Esophagus (tissue), 2 donors: ENCODE results near the gene GLCE. TPM values are rescaled to one million over a fixed set of nuclear protein-coding genes. Genes with fewer than 3 reads are reported as not detected.
"Not testable (repeated sequence)": the region's sequence is repeated elsewhere in the genome, so short reads cannot be mapped to it uniquely, and the experiment has no call there.

Experiments
- H3K27ac ChIP-seq, 2 donors: one replicate each; pipeline ENCODE4 v1.5.1; 2013; ENCODE audit warnings: low read depth in 2 of 2, mild to moderate bottlenecking in 2 of 2, inconsistent platforms in 1 of 2, low read length in 1 of 2, moderate library complexity in 1 of 2
- H3K27me3 ChIP-seq, 2 donors: one replicate each; pipeline ENCODE4 v1.6.1; 2013; ENCODE audit warnings: low read length in 2 of 2, control low read depth in 1 of 2, mild to moderate bottlenecking in 1 of 2; ENCODE audit not compliant: insufficient read depth in 2 of 2, control insufficient read depth in 1 of 2
- H3K36me3 ChIP-seq, 2 donors: one replicate each; pipeline ENCODE4 v1.6.1; 2013; ENCODE audit warnings: low read length in 1 of 2; ENCODE audit not compliant: control insufficient read depth in 2 of 2, insufficient read depth in 2 of 2
- H3K4me1 ChIP-seq, 2 donors: one replicate each; pipeline ENCODE4 v1.6.1; 2013; ENCODE audit warnings: low read length in 1 of 2; ENCODE audit not compliant: control insufficient read depth in 2 of 2, insufficient read depth in 2 of 2
- H3K4me3 ChIP-seq, 2 donors: one replicate each; pipeline ENCODE4 v1.5.1; 2013; ENCODE audit warnings: low read length in 2 of 2, mild to moderate bottlenecking in 2 of 2, low read depth in 1 of 2, moderate library complexity in 1 of 2
- H3K9me3 ChIP-seq, 2 donors: one replicate each; pipeline ENCODE4 v1.6.1; 2013; ENCODE audit warnings: mild to moderate bottlenecking in 2 of 2, low read depth in 1 of 2, low read length in 1 of 2, moderate library complexity in 1 of 2; ENCODE audit not compliant: control insufficient read depth in 2 of 2, insufficient read depth in 1 of 2
- WGBS, 2 donors: extraction: QIAGEN DNeasy Blood & Tissue Kit; methylation state at CpG; one replicate each; pipeline ENCODE4 v1.1.7; 2013; 5-methylcytosine and 5-hydroxymethylcytosine counted together
- polyA plus RNA-seq, 2 donors: library from polyadenylated mRNA; stranded (reverse); fragments of 200-250 nt; gene quantifications; one replicate each; pipeline ENCODE4 v1.2.3, GENCODE V29; 2013
- donor health status: healthy with polysubstance abuse.
- donor health status: Bipolar disorder and iron deficiency.

Gene GLCE
- polyA plus RNA-seq, 2 donors = 9.9 to 13.0 TPM

- Histone ChIP-seq H3K9me3 (no peaks in the 10 kb centered on the region), H3K36me3 (no peaks in the 10 kb centered on the region), H3K4me3 (no peak overlapping the region), H3K4me1 (peaks cover 0 to 12% of the 10 kb centered on the region in 2 donors), H3K27me3 (no peaks in the 10 kb centered on the region), H3K27ac (no peak overlapping the region)
- 75 to 89% methylated on average over 6 of the region's 6 CpGs for WGBS, 2 donors
Measured at GRCh38 chr15:69296606-69297005, 136.2 kb downstream of the GLCE start.

DNA sequence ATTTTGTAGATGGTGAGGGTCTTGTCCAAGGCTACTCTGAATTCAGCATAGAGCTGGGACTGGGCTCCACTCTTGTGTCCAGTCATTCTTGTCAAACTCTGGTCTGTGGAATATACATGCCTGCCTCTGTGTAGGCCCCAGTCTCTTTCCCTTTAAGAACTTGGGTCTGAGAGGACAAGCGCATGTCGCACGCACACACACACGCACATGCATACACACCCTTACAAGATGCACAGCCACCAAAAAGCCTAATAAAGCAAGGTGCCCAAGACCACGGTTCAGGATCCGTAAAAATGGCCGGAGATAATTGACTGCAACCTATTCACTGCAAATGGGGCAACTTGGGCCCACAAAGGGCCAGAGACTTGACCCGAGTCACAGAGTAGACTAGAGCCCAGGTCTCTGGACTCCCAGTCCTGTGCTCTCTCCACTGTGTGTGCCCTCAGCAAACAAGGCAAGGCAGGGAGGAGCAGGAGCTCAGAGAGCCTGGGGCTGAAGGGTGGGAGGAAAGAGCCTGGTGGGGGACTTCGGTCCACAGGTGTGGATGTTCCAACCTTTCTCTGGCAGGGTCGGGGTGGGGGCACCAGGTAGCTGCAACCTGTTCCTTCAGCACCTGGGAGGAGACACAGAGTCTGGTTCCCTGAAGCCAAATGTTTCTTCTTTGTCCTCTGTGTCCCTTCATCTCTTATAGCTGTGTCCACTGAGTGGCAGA lies 137.4 kb downstream of the GLCE start:
- Histone ChIP-seq H3K9me3 (no peaks in the 10 kb centered on the region), H3K4me3 (no peak overlapping the region), H3K27me3 (no peaks in the 10 kb centered on the region), H3K36me3 (no peaks in the 10 kb centered on the region), H3K4me1 (peaks cover 0 to 12% of the 10 kb centered on the region in 2 donors), H3K27ac (no peak overlapping the region)
- WGBS, 2 donors = 92 to 93% methylated on average over 10 of the region's 10 CpGs

- H3K9me3 ChIP-seq = no peaks in the 10 kb centered on the region
- 71 to 76% methylated on average over 15 of the region's 15 CpGs for WGBS, 2 donors
- peak overlapping the region in 1 of 2 donors; percentile 56 for H3K4me3 ChIP-seq
- H3K27ac ChIP-seq = no peak overlapping the region
- H3K36me3 ChIP-seq = no peaks in the 10 kb centered on the region
- H3K4me1 ChIP-seq = peaks cover 0 to 12% of the 10 kb centered on the region in 2 donors
- no peaks in the 10 kb centered on the region for H3K27me3 ChIP-seq
Measured at GRCh38 chr15:69298354-69298696, 137.9 kb downstream of the GLCE start.

- Histone ChIP-seq H3K27me3 (no peaks in the 10 kb centered on the region), H3K36me3 (no peaks in the 10 kb centered on the region), H3K4me1 (peaks cover 0 to 12% of the 10 kb centered on the region in 2 donors), H3K9me3 (no peaks in the 10 kb centered on the region), H3K27ac (no peak within 1 kb of the TSS), H3K4me3 (peak within 1 kb of the TSS; percentile 51 to 56)
- WGBS, 2 donors = 1% methylated on average over 53 to 74 of the region's 74 CpGs
Measured at GRCh38 chr15:69298697-69299441, 138.4 kb downstream of the GLCE start, which contains the start of gene PAQR5. Gene PAQR5, plus strand, starts transcription at chr15:69298912. Its CDS starts 61,169 bp downstream, at chr15:69360081.

- peak overlapping the region; percentile 51 to 56 for H3K4me3 ChIP-seq
- no peaks in the 10 kb centered on the region for H3K27me3 ChIP-seq
- peaks cover 0 to 12% of the 10 kb centered on the region in 2 donors for H3K4me1 ChIP-seq
- H3K9me3 ChIP-seq = no peaks in the 10 kb centered on the region
- no peaks in the 10 kb centered on the region for H3K36me3 ChIP-seq
- 22 to 23% methylated on average over 16 of the region's 16 CpGs for WGBS, 2 donors
- no peak overlapping the region for H3K27ac ChIP-seq
Measured at GRCh38 chr15:69299451-69299886, 139.0 kb downstream of the GLCE start.

DNA sequence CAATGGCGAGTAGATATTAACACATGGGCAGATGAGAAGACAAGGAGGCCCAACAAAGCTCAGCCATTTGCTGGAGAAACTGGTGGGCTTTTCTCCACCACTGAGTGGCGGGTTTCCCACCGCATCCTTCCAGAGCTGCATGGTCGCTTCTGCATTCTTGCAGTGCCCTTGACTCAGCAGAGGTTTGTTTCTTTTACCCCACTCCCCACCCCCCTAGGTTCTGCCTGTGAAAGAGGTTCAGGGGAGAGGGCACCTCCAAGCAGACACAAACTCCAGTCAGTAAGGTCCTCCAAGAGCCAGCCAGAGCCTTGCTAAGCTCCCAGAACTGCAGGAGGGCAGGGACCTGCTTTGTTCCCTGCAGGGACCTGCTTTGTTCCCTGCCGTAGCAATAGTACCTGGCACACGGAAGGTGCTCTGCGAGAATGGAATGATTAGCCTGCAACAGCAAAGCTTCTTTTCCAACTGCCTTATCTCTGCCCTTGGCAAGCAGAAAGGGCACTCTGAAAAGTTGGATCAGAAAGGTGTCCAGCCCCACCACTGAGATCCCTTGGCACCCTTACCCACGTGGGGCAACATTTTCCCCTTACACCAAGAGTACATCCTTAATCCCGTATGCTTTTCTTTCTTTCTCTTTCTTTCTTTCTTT lies 139.6 kb downstream of the GLCE start:
- peak overlapping the region; percentile 51 to 56 for H3K4me3 ChIP-seq
- peak overlapping the region in 1 of 2 donors; percentile 24 for H3K27ac ChIP-seq
- WGBS, 2 donors = 42 to 58% methylated on average over 9 of the region's 9 CpGs
- no peaks in the 10 kb centered on the region for H3K36me3 ChIP-seq
- H3K4me1 ChIP-seq = peaks cover 0 to 12% of the 10 kb centered on the region in 2 donors
- H3K27me3 ChIP-seq = no peaks in the 10 kb centered on the region
- no peaks in the 10 kb centered on the region for H3K9me3 ChIP-seq

DNA sequence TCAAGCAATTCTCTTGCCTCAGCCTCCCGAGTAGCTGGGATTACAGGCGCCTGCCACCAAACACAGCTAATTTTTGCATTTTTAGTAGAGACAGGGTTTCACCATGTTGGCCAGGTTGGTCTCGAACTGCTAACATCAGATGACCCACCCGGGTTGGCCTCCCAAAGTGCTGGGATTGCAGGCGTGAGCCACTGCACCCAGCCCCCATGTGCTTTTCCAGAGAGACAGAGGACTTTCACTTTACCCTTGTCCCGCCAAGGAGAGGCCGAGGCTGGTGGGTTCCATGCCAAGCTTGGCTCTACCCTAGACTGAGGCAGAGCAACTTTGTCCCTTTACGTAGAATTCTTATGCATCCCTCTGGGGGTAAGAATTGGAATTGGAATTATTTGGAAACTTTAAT lies 140.7 kb downstream of the GLCE start:
- H3K4me3 ChIP-seq = not testable (repeated sequence)
- WGBS, 2 donors = 89 to 90% methylated on average over 8 of the region's 8 CpGs

GRCh38 chr15:69302087-69302486 lies 141.7 kb downstream of the GLCE start:
- H3K9me3 ChIP-seq, H3K27ac ChIP-seq, H3K27me3 ChIP-seq, H3K4me3 ChIP-seq, H3K36me3 ChIP-seq: not testable (repeated sequence)
- 95 to 98% methylated on average over 6 of the region's 6 CpGs for WGBS, 2 donors
- peaks cover 0 to 12% of the 10 kb centered on the region in 2 donors for H3K4me1 ChIP-seq

More for the DNA sequence above, 140.7 kb downstream of the GLCE start:
- H3K27ac ChIP-seq, H3K9me3 ChIP-seq, H3K27me3 ChIP-seq, H3K36me3 ChIP-seq: not testable (repeated sequence)
- peaks cover 0 to 12% of the 10 kb centered on the region in 2 donors for H3K4me1 ChIP-seq

DNA sequence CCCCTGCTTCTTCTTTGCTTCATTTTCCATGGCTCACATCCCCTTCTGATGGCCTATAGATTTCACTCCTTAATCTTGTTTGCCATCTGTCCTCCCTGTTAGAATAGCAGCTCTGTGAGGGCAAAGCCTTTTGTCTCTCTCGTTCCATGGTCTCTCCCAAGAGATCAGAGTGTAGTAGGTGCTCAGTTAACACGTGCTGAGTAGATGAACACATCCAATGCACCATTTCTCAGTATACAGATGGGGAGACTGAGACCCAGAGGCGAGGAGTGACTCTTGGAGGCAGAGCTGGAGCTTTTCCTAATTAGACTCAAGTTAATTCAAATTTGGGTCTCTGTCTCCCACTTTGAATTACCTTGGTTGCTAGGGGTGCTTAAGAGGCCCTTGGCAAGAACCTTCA lies 142.5 kb downstream of the GLCE start:
- no peak overlapping the region for H3K27ac ChIP-seq
- no peaks in the 10 kb centered on the region for H3K27me3 ChIP-seq
- WGBS, 2 donors = 76 to 89% methylated on average over 3 of the region's 3 CpGs
- no peaks in the 10 kb centered on the region for H3K36me3 ChIP-seq
- no peaks in the 10 kb centered on the region for H3K9me3 ChIP-seq
- no peak overlapping the region for H3K4me3 ChIP-seq
- H3K4me1 ChIP-seq = peaks cover 0 to 12% of the 10 kb centered on the region in 2 donors
